Ovary (tissue), 3 donors: ENCODE results near the gene TMEM271.
"Not testable (repeated sequence)": the region's sequence is repeated elsewhere in the genome, so short reads cannot be mapped to it uniquely, and the experiment has no call there.

Experiments used
- POLR2A ChIP-seq: fragments of 450-650 bp; IDR thresholded peaks from one replicate; pipeline ENCODE4 v1.6.1; 2017; ENCODE audit warnings: antibody characterized with exemption, mild to moderate bottlenecking, moderate library complexity
- TF ChIP-seq, protein P1 (sequence below), 3 donors: fragments of 450-650 bp in 2 of 3; fragments of 200-600 bp in 1 of 3; IDR thresholded peaks; one replicate each; pipeline versions ENCODE4 v1.5.1 to v1.8.0; 2016 to 2022; ENCODE audit warnings: antibody characterized with exemption in 3 of 3, mild to moderate bottlenecking in 1 of 3
- donor health status: DM: no; HTN: no; CAD: no.

DNA sequence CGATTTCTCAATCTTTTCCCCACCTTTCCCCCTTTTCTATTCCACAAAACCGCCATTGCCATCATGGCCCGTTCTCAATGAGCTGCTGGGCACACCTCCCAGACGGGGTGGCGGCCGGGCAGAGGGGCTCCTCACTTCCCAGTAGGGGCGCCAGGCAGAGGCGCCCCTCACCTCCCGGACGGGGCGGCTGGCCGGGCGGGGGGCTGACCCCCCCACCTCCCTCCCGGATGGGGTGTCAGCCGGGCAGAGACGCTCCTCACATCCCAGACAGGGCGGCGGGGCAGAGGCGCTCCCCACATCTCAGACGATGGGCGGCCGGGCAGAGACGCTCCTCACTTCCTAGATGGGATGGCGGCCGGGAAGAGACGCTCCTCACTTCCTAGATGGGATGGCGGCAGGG is 25.8 kb downstream of the TMEM271 start:
- not testable (repeated sequence) for TF ChIP-seq POLR2A
- TF ChIP-seq, protein P1, sequence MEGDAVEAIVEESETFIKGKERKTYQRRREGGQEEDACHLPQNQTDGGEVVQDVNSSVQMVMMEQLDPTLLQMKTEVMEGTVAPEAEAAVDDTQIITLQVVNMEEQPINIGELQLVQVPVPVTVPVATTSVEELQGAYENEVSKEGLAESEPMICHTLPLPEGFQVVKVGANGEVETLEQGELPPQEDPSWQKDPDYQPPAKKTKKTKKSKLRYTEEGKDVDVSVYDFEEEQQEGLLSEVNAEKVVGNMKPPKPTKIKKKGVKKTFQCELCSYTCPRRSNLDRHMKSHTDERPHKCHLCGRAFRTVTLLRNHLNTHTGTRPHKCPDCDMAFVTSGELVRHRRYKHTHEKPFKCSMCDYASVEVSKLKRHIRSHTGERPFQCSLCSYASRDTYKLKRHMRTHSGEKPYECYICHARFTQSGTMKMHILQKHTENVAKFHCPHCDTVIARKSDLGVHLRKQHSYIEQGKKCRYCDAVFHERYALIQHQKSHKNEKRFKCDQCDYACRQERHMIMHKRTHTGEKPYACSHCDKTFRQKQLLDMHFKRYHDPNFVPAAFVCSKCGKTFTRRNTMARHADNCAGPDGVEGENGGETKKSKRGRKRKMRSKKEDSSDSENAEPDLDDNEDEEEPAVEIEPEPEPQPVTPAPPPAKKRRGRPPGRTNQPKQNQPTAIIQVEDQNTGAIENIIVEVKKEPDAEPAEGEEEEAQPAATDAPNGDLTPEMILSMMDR (IDR thresholded peaks at IDR 0.05): not testable (repeated sequence)
